IPS-20b (cell line): Measurements from ENCODE around the gene HECTD2.
"Not testable (repeated sequence)": the region's sequence is repeated elsewhere in the genome, so short reads cannot be mapped to it uniquely, and the experiment has no call there.

Source experiments
- H3K27ac ChIP-seq: one replicate; pipeline ENCODE4 v1.5.1; 2013; ENCODE audit warnings: low read length
- H3K27me3 ChIP-seq: 2 replicates; pipeline ENCODE4 v1.6.1; 2013; ENCODE audit warnings: mild to moderate bottlenecking, low read length, inconsistent platforms; ENCODE audit not compliant: insufficient read depth
- H3K36me3 ChIP-seq: 2 replicates; pipeline ENCODE4 v1.6.1; 2013; ENCODE audit warnings: low read depth, mild to moderate bottlenecking, inconsistent platforms, low read length, moderate library complexity; ENCODE audit not compliant: insufficient read depth
- H3K4me1 ChIP-seq: 2 replicates; pipeline ENCODE4 v1.6.1; 2013; ENCODE audit warnings: mild to moderate bottlenecking, control low read depth, inconsistent platforms, low read length, moderate library complexity; ENCODE audit not compliant: insufficient read depth
- H3K4me3 ChIP-seq: 2 replicates; pipeline ENCODE4 v1.5.1; 2013; ENCODE audit warnings: mild to moderate bottlenecking, low read length, inconsistent platforms
- H3K9ac ChIP-seq: 2 replicates; pipeline ENCODE4 v1.6.1; 2013; ENCODE audit warnings: low read depth, mild to moderate bottlenecking, inconsistent platforms, low read length, moderate library complexity
- H3K9me3 ChIP-seq: 2 replicates; pipeline ENCODE4 v1.6.1; 2013; ENCODE audit warnings: mild to moderate bottlenecking, low read depth, low read length, inconsistent platforms; ENCODE audit not compliant: insufficient read depth

HECTD2 gene

GRCh38 chr10:91559750-91560149 lies 149.6 kb downstream of the HECTD2 start:
- no peaks in the 10 kb centered on the region for H3K27me3 ChIP-seq

GRCh38 chr10:91560827-91561226 lies 150.7 kb downstream of the HECTD2 start:
- not testable (repeated sequence) for H3K9ac ChIP-seq, H3K36me3 ChIP-seq, H3K4me1 ChIP-seq, H3K27ac ChIP-seq, H3K27me3 ChIP-seq, H3K4me3 ChIP-seq
- peaks cover 12% of the 10 kb centered on the region; the same call in 1 of the 2 replicates for H3K9me3 ChIP-seq

More at GRCh38 chr10:91559750-91560149, 149.6 kb downstream of the HECTD2 start:
- peaks cover 12% of the 10 kb centered on the region; the same call in 1 of the 2 replicates for H3K9me3 ChIP-seq
- no peak overlapping the region for H3K27ac ChIP-seq
- H3K9ac ChIP-seq: no peak overlapping the region
- H3K4me3 ChIP-seq: no peak overlapping the region
- no peaks in the 10 kb centered on the region for H3K4me1 ChIP-seq
- no peaks in the 10 kb centered on the region for H3K36me3 ChIP-seq

- Histone ChIP-seq H3K27me3 (no peaks in the 10 kb centered on the region), H3K4me1 (no peaks in the 10 kb centered on the region), H3K27ac (no peak overlapping the region), H3K4me3 (no peak overlapping the region), H3K36me3 (no peaks in the 10 kb centered on the region), H3K9ac (no peak overlapping the region), H3K9me3 (peaks cover 12% of the 10 kb centered on the region; the same call in 1 of the 2 replicates)
Observed at GRCh38 chr10:91562839-91563581, 152.9 kb downstream of the HECTD2 start.

- Histone ChIP-seq H3K4me3 (no peak overlapping the region), H3K9me3 (peaks cover 12% of the 10 kb centered on the region; the same call in 1 of the 2 replicates), H3K9ac (no peak overlapping the region), H3K36me3 (no peaks in the 10 kb centered on the region), H3K4me1 (no peaks in the 10 kb centered on the region), H3K27ac (no peak overlapping the region), H3K27me3 (no peaks in the 10 kb centered on the region)
Observed at GRCh38 chr10:91564026-91564425, 153.9 kb downstream of the HECTD2 start.
